Upper lobe of left lung (tissue), 6 donors: Measurements from ENCODE around the gene PSMB7. TPM values are rescaled to one million over a fixed set of nuclear protein-coding genes. Genes with fewer than 3 reads are reported as not detected.

ENCODE experiments used
- ATAC-seq, 2 donors: fragments of 200-7000 bp; cut with Tn5 transposase; one replicate each; pipeline ENCODE4 v1.9.1; 2022; ENCODE audit warnings: mild to moderate bottlenecking in 2 of 2, moderate library complexity in 2 of 2; ENCODE audit not compliant: low FRiP score in 2 of 2
- DNase-seq, 2 donors: peaks; one replicate each; pipeline ENCODE4 v3.0.0-alpha.2; 2019 to 2020
- H3K27ac ChIP-seq, 4 donors: fragments of 200-600 bp; sonication (generic); one replicate each; pipeline ENCODE4 v1.5.1; 2016 to 2019
- H3K27me3 ChIP-seq, 4 donors: fragments of 200-600 bp; sonication (generic); one replicate each; pipeline ENCODE4 v1.5.1; 2017 to 2019
- H3K36me3 ChIP-seq, 4 donors: fragments of 200-600 bp; sonication (generic); one replicate each; pipeline ENCODE4 v1.5.1; 2016 to 2019
- H3K4me1 ChIP-seq, 4 donors: fragments of 200-600 bp; sonication (generic); one replicate each; pipeline ENCODE4 v1.5.1; 2018 to 2019
- H3K4me3 ChIP-seq, 4 donors: fragments of 200-600 bp; sonication (generic); one replicate each; pipeline ENCODE4 v1.5.1; 2017 to 2019; ENCODE audit warnings: mild to moderate bottlenecking in 2 of 4, moderate library complexity in 1 of 4
- H3K9me3 ChIP-seq, 4 donors: fragments of 200-600 bp; sonication (generic); one replicate each; pipeline ENCODE4 v1.5.1; 2018 to 2019
- CTCF ChIP-seq, 6 experiments: fragments of 450-650 bp in 4 of 6; fragments of 200-600 bp in 2 of 6; sonication (generic) in 2 of 6; IDR thresholded peaks; one replicate each; pipeline ENCODE4 v1.5.1; 2016 to 2019; ENCODE audit warnings: antibody characterized with exemption in 6 of 6
- EP300 ChIP-seq, 4 donors: sonication (generic); formaldehyde crosslinking; IDR thresholded peaks; one replicate each; pipeline ENCODE4 v1.5.1; 2017; ENCODE audit warnings: antibody characterized with exemption in 4 of 4, control low read depth in 2 of 4
- POLR2A ChIP-seq, 4 donors: fragments of 450-650 bp; IDR thresholded peaks; one replicate each; pipeline ENCODE4 v1.5.1; 2016 to 2017; ENCODE audit warnings: antibody characterized with exemption in 4 of 4, mild to moderate bottlenecking in 2 of 4
- POLR2AphosphoS5 ChIP-seq, 2 donors: sonication (generic); formaldehyde crosslinking; IDR thresholded peaks; one replicate each; pipeline ENCODE4 v1.5.1; 2017; ENCODE audit warnings: antibody characterized with exemption in 2 of 2
- WGBS, 2 donors: methylation state at CpG; one replicate each; pipeline ENCODE4 v1.1.5; 2017 to 2018; 5-methylcytosine and 5-hydroxymethylcytosine counted together
- total RNA-seq, 6 donors: library from RNA; depleted of rRNA in 4 of 6; stranded (reverse); fragments of >200 nt in 4 of 6; gene quantifications; one replicate each; pipeline versions ENCODE4 v1.1.0 to v1.2.1, GENCODE V29; 2016 to 2021
- donor health status: DM: no; HTN: no; CAD: no; lungs with moderate emphysema.
- donor health status: DM: no; HTN: yes; CAD: no; lungs with severe emphysema.

Gene PSMB7
- total RNA-seq, 6 donors from 2014 or later: 17.8 to 112 (median 87.1) TPM

- ATAC-seq (no peak), DNase-seq (no peak)
- 85 to 96% methylated on average over 3 of the region's 3 CpGs for WGBS, 2 donors
- H3K4me1 ChIP-seq: no peaks in the 10 kb centered on the region
- H3K36me3 ChIP-seq: no peaks in the 10 kb centered on the region
- H3K27me3 ChIP-seq: no peaks in the 10 kb centered on the region
- no peak overlapping the region for H3K4me3 ChIP-seq
- TF ChIP-seq CTCF (IDR thresholded peaks at IDR 0.05) (no peak), EP300 (IDR thresholded peaks at IDR 0.05) (no peak)
- H3K27ac ChIP-seq: no peak overlapping the region
- peaks cover 0 to 3% (median 0%) of the 10 kb centered on the region in 4 donors for H3K9me3 ChIP-seq
Observed at GRCh38 chr9:124437086-124437485, 21.8 kb upstream of the PSMB7 start.

GRCh38 chr9:124436320-124436719 lies 21.1 kb upstream of the PSMB7 start:
- no peak overlapping the region for H3K27ac ChIP-seq
- H3K9me3 ChIP-seq: peaks cover 0 to 3% (median 0%) of the 10 kb centered on the region in 4 donors
- ATAC-seq (no peak), DNase-seq (no peak)
- H3K4me1 ChIP-seq: no peaks in the 10 kb centered on the region
- TF ChIP-seq POLR2A (IDR thresholded peaks at IDR 0.05): no peak
- no peak for TF ChIP-seq EP300 (IDR thresholded peaks at IDR 0.05)
- no peak for TF ChIP-seq POLR2AphosphoS5 (IDR thresholded peaks at IDR 0.05)
- TF ChIP-seq CTCF (IDR thresholded peaks at IDR 0.05): no peak
- no peak overlapping the region for H3K4me3 ChIP-seq
- H3K36me3 ChIP-seq: no peaks in the 10 kb centered on the region
- H3K27me3 ChIP-seq: no peaks in the 10 kb centered on the region

- H3K36me3 ChIP-seq: no peaks in the 10 kb centered on the region
- no peak overlapping the region for H3K4me3 ChIP-seq
- no peaks in the 10 kb centered on the region for H3K4me1 ChIP-seq
- H3K27me3 ChIP-seq: no peaks in the 10 kb centered on the region
- ATAC-seq (no peak), DNase-seq (no peak)
- no peak for TF ChIP-seq POLR2A (IDR thresholded peaks at IDR 0.05)
- no peak overlapping the region for H3K27ac ChIP-seq
- WGBS, 2 donors: 87 to 96% methylated on average over 3 to 4 of the region's 4 CpGs
- no peaks in the 10 kb centered on the region for H3K9me3 ChIP-seq
Observed at GRCh38 chr9:124429530-124429867, 14.3 kb upstream of the PSMB7 start.

GRCh38 chr9:124428751-124429529 lies 13.7 kb upstream of the PSMB7 start:
- H3K27me3 ChIP-seq: no peaks in the 10 kb centered on the region
- DNase-seq: peak in 1 of 2 donors; percentile 75

GRCh38 chr9:124427281-124427680 lies 12.0 kb upstream of the PSMB7 start:
- H3K27ac ChIP-seq: no peak overlapping the region
- no peaks in the 10 kb centered on the region for H3K27me3 ChIP-seq
- H3K4me1 ChIP-seq: no peaks in the 10 kb centered on the region
- ATAC-seq (no peak), DNase-seq (no peak)
- 72 to 74% methylated on average over 3 to 4 of the region's 4 CpGs for WGBS, 2 donors
- H3K9me3 ChIP-seq: no peaks in the 10 kb centered on the region
- no peaks in the 10 kb centered on the region for H3K36me3 ChIP-seq
- no peak overlapping the region for H3K4me3 ChIP-seq
- TF ChIP-seq POLR2A (IDR thresholded peaks at IDR 0.05) (no peak), POLR2AphosphoS5 (IDR thresholded peaks at IDR 0.05) (no peak), CTCF (IDR thresholded peaks at IDR 0.05) (no peak), EP300 (IDR thresholded peaks at IDR 0.05) (no peak)

More at GRCh38 chr9:124428751-124429529, 13.7 kb upstream of the PSMB7 start:
- Histone ChIP-seq H3K4me3 (no peak overlapping the region), H3K9me3 (no peaks in the 10 kb centered on the region), H3K4me1 (no peaks in the 10 kb centered on the region), H3K27ac (no peak overlapping the region), H3K36me3 (no peaks in the 10 kb centered on the region)
- TF ChIP-seq POLR2AphosphoS5 (IDR thresholded peaks at IDR 0.05) (no peak), CTCF (IDR thresholded peaks at IDR 0.05) (no peak), POLR2A (IDR thresholded peaks at IDR 0.05) (no peak), EP300 (IDR thresholded peaks at IDR 0.05) (no peak)
- no peak for ATAC-seq
- 67 to 75% methylated on average over 6 to 28 of the region's 28 CpGs for WGBS, 2 donors
